H1 (cell line): ENCODE measurements around the gene SEZ6. TPM values are rescaled to one million over a fixed set of nuclear protein-coding genes. Genes with fewer than 3 reads are reported as not detected.

Experiments used
- KDM4A ChIP-seq: IDR thresholded peaks from one replicate; pipeline ENCODE4 v1.7.1; 2012; ENCODE audit warnings: low read depth, mild to moderate bottlenecking, moderate library complexity, low read length, inconsistent platforms; ENCODE audit not compliant: severe bottlenecking
- polyA plus RNA-seq, 7 experiments: library from polyadenylated mRNA; depleted of rRNA in 3 of 7; stranded (reverse) in 5 of 7; unstranded in 2 of 7; fragments of >200 nt in 5 of 7; fragments of 200-250 nt in 2 of 7; gene quantifications; 1 replicate in 5 of 7; 2 replicates in 1 of 7; 4 replicates in 1 of 7; pipeline versions ENCODE4 v1.2.1 to v1.2.3, GENCODE V29; 2011 to 2013; ENCODE audit warnings: missing spikeins in 2 of 7, mixed read lengths in 2 of 7
- total RNA-seq: library from RNA; stranded (reverse); fragmentation: NEBNext Ultra II Directional; extraction: Animal tissue kit (Norgen Biotek cat#: 25700); gene quantifications from 2 replicates; pipeline ENCODE4 v1.2.1, GENCODE V29; 2021

The SEZ6 gene
- total and polyA plus RNA-seq, 2 of the 8 experiments (the other 6 are each of a cell fraction or from before 2014, with no cell fraction given) = 6.9 to 16.1 TPM

GRCh38 chr17:29054835-29055234 lies 49.0 kb upstream of the SEZ6 start (continued):
- no peak for TF ChIP-seq KDM4A
- TF ChIP-seq, all 59 proteins: peak for 0
